BJ (cell line): ENCODE results near the gene RALA. TPM values are rescaled to one million over a fixed set of nuclear protein-coding genes. Genes with fewer than 3 reads are reported as not detected.

Experiments used
- CTCF ChIA-PET: fragments of 350-600 bp; formaldehyde crosslinking; extraction: SDS; loops from one replicate; lab custom pipeline; 2021; ENCODE audit warnings: antibody characterized with exemption, inconsistent platforms; lab: Yijun Ruan, JAX
- POLR2A ChIA-PET: fragments of 300-600 bp; sonication (Branson Sonifier 250); formaldehyde crosslinking; extraction: SDS; loops from one replicate; lab custom pipeline; 2021; ENCODE audit warnings: antibody characterized with exemption; lab: Charles Lee
- DNase-seq: peaks from one replicate; pipeline ENCODE4 v3.0.0-alpha.2; 2011; ENCODE audit warnings: low read depth
- H3K27me3 ChIP-seq: 2 replicates; pipeline ENCODE4 v1.6.0; 2011; ENCODE audit warnings: low read length; ENCODE audit not compliant: control insufficient read depth, insufficient read depth
- H3K36me3 ChIP-seq: 2 replicates; pipeline ENCODE4 v1.5.1; 2011; ENCODE audit warnings: low read length; ENCODE audit not compliant: control insufficient read depth, insufficient read depth
- H3K4me3 ChIP-seq: 2 replicates; pipeline ENCODE4 v1.5.1; 2011; ENCODE audit warnings: low read depth, mild to moderate bottlenecking, control low read depth, low read length
- CTCF ChIP-seq: IDR thresholded peaks from 2 replicates; pipeline ENCODE4 v1.5.1; 2011; ENCODE audit warnings: low read depth, mild to moderate bottlenecking, control low read depth, inconsistent platforms, low read length, moderate library complexity; ENCODE audit not compliant: insufficient read depth
- polyA plus RNA-seq: library from polyadenylated mRNA; depleted of rRNA; stranded (reverse); fragments of >200 nt; gene quantifications from 2 replicates; pipeline ENCODE4 v1.2.3, GENCODE V29; 2011

The RALA gene
- polyA plus RNA-seq, 1 experiment = 14.9 TPM

GRCh38 chr7:39702133-39702532 is 78.8 kb downstream of the RALA start:
- ChIA-PET CTCF (interaction anchor here (0.7 to 1.8 kb wide), 4 partner anchors 8 to 124 kb away, joined by 3 to 7 read pairs (median 3); no protein-coding TSS in a partner anchor), POLR2A (no interaction called here)
- Histone ChIP-seq H3K4me3 (no peak overlapping the region), H3K36me3 (peaks cover 5% of the 10 kb centered on the region), H3K27me3 (no peaks in the 10 kb centered on the region)
- TF ChIP-seq CTCF = no peak
- DNase-seq = no peak

GRCh38 chr7:39703144-39703543 is 79.8 kb downstream of the RALA start:
- no peaks in the 10 kb centered on the region for H3K27me3 ChIP-seq
- peaks cover 2% of the 10 kb centered on the region; the same call in 1 of the 2 replicates for H3K36me3 ChIP-seq
- no peak for DNase-seq
- H3K4me3 ChIP-seq = no peak overlapping the region
- CTCF ChIA-PET = interaction anchor here (0.7 kb wide), 1 partner anchor 43 kb away, joined by 3 read pairs; no protein-coding TSS in a partner anchor
- POLR2A ChIA-PET = no interaction called here
- TF ChIP-seq CTCF = no peak

GRCh38 chr7:39709029-39709428 is 85.7 kb downstream of the RALA start:
- Histone ChIP-seq H3K36me3 (no peaks in the 10 kb centered on the region), H3K4me3 (no peak overlapping the region), H3K27me3 (no peaks in the 10 kb centered on the region)
- DNase-seq = no peak
- ChIA-PET CTCF (interaction anchor here (0.9 kb wide), 1 partner anchor 17 kb away, joined by 3 read pairs; no protein-coding TSS in a partner anchor), POLR2A (interaction anchor here (0.6 kb wide), 1 partner anchor 136 kb away, joined by 3 read pairs; no protein-coding TSS in a partner anchor)
- TF ChIP-seq CTCF = no peak

- no peak for TF ChIP-seq CTCF
- Histone ChIP-seq H3K4me3 (no peak overlapping the region), H3K36me3 (no peaks in the 10 kb centered on the region), H3K27me3 (no peaks in the 10 kb centered on the region)
- ChIA-PET POLR2A (interaction anchor here (0.6 kb wide), 1 partner anchor 136 kb away, joined by 3 read pairs; no protein-coding TSS in a partner anchor), CTCF (interaction anchor here (0.9 to 1.3 kb wide), 5 partner anchors 8 to 87 kb away, joined by 3 to 5 read pairs (median 3); partner anchors contain the start of gene RALA)
- no peak for DNase-seq
Observed at GRCh38 chr7:39709768-39710311, 86.5 kb downstream of the RALA start.

GRCh38 chr7:39712751-39713150 is 89.4 kb downstream of the RALA start:
- CTCF ChIA-PET = interaction anchor here (1.2 to 1.5 kb wide), 2 partner anchors 12 to 132 kb away, joined by 4 read pairs; no protein-coding TSS in a partner anchor
- H3K27me3 ChIP-seq = no peaks in the 10 kb centered on the region
- POLR2A ChIA-PET = no interaction called here

More at GRCh38 chr7:39712751-39713150, 89.4 kb downstream of the RALA start:
- TF ChIP-seq CTCF = no peak
- H3K4me3 ChIP-seq = no peak overlapping the region
- H3K36me3 ChIP-seq = no peaks in the 10 kb centered on the region
- DNase-seq = no peak
